Measurements from ENCODE around the gene GIMAP7. TPM values are rescaled to one million over a fixed set of nuclear protein-coding genes. Genes with fewer than 3 reads are reported as not detected.
"Not testable (repeated sequence)": the region's sequence is repeated elsewhere in the genome, so short reads cannot be mapped to it uniquely, and the experiment has no call there.

GIMAP7 gene
- total and polyA plus RNA-seq, 9 donors, result 2.3 to 30.3 (median 7.1) TPM

GRCh38 chr7:150515248-150516147 is 826 bp downstream of the GIMAP7 start:
- TF ChIP-seq CTCF (IDR thresholded peaks at IDR 0.05), result no peak
- no peak for TF ChIP-seq POLR2A (IDR thresholded peaks at IDR 0.05)
- Histone ChIP-seq H3K4me3 (peak overlapping the region; percentile 10), H3K36me3 (no peaks in the 10 kb centered on the region), H3K4me1 (ENCODE audit: insufficient read depth) (no peaks in the 10 kb centered on the region), H3K27me3 (no peaks in the 10 kb centered on the region), H3K27ac (no peak overlapping the region), H3K9me3 (no peaks in the 10 kb centered on the region)
- intact Hi-C loops (cut with DNase I), result no loop called here
- WGBS, 3 donors, result 76 to 78% (median 77%) methylated on average over 11 of the region's 11 CpGs
- no peak for DNase-seq

- no peaks in the 10 kb centered on the region for H3K4me1 ChIP-seq (ENCODE audit: insufficient read depth)
- no peak overlapping the region for H3K27ac ChIP-seq
- no peaks in the 10 kb centered on the region for H3K27me3 ChIP-seq
- DNase-seq, result no peak
- H3K9me3 ChIP-seq, result no peaks in the 10 kb centered on the region
- WGBS, 3 donors, result 63 to 70% (median 69%) methylated on average over 1 of the region's 1 CpG
- H3K36me3 ChIP-seq, result no peaks in the 10 kb centered on the region
- no peak overlapping the region for H3K4me3 ChIP-seq
- TF ChIP-seq EP300 (IDR thresholded peaks at IDR 0.05), result no peak
- intact Hi-C loops (cut with DNase I), result no loop called here
These were observed 2.5 kb downstream of the GIMAP7 start for GRCh38 chr7:150516956-150517745.

- intact Hi-C loops (cut with DNase I), result no loop called here
- Histone ChIP-seq H3K27ac (no peak overlapping the region), H3K9me3 (no peaks in the 10 kb centered on the region), H3K4me1 (ENCODE audit: insufficient read depth) (no peaks in the 10 kb centered on the region), H3K36me3 (no peaks in the 10 kb centered on the region), H3K27me3 (no peaks in the 10 kb centered on the region), H3K4me3 (no peak overlapping the region)
- TF ChIP-seq CTCF (IDR thresholded peaks at IDR 0.05) (no peak), POLR2A (IDR thresholded peaks at IDR 0.05) (no peak)
- DNase-seq, result no peak
- 43 to 89% (median 61%) methylated on average over 2 of the region's 2 CpGs for WGBS, 3 donors
These were observed 4.6 kb downstream of the GIMAP7 start for GRCh38 chr7:150519310-150519709.

GRCh38 chr7:150520145-150520544 is 5.5 kb downstream of the GIMAP7 start:
- WGBS, 3 donors, result 81 to 87% (median 82%) methylated on average over 8 of the region's 8 CpGs
- Histone ChIP-seq H3K4me3 (no peak overlapping the region), H3K9me3 (no peaks in the 10 kb centered on the region), H3K27me3 (no peaks in the 10 kb centered on the region), H3K4me1 (ENCODE audit: insufficient read depth) (no peaks in the 10 kb centered on the region), H3K27ac (no peak overlapping the region), H3K36me3 (no peaks in the 10 kb centered on the region)
- intact Hi-C loops (cut with DNase I), result no loop called here
- no peak for TF ChIP-seq CTCF (IDR thresholded peaks at IDR 0.05)
- no peak for TF ChIP-seq POLR2A (IDR thresholded peaks at IDR 0.05)
- no peak for TF ChIP-seq EP300 (IDR thresholded peaks at IDR 0.05)
- no peak for DNase-seq

GRCh38 chr7:150522931-150523330 is 8.3 kb downstream of the GIMAP7 start:
- intact Hi-C loops (cut with DNase I); H3K4me1 ChIP-seq (ENCODE audit: insufficient read depth); H3K27me3 ChIP-seq; H3K9me3 ChIP-seq; DNase-seq; H3K27ac ChIP-seq; H3K4me3 ChIP-seq; H3K36me3 ChIP-seq: not testable (repeated sequence)
- 58 to 68% (median 62%) methylated on average over 6 of the region's 6 CpGs for WGBS, 3 donors
